Activated effector memory CD4-positive, alpha-beta T cell treated with anti-CD3 and anti-CD28 coated beads, Interleukin-2, amount 50 U/mL, for 16 hours (primary cell): Measurements from ENCODE around the gene C6orf136.

Source experiments
- DNase-seq: peaks from one replicate; pipeline ENCODE4 v3.0.0-alpha.2; 2020

Gene C6orf136

DNA sequence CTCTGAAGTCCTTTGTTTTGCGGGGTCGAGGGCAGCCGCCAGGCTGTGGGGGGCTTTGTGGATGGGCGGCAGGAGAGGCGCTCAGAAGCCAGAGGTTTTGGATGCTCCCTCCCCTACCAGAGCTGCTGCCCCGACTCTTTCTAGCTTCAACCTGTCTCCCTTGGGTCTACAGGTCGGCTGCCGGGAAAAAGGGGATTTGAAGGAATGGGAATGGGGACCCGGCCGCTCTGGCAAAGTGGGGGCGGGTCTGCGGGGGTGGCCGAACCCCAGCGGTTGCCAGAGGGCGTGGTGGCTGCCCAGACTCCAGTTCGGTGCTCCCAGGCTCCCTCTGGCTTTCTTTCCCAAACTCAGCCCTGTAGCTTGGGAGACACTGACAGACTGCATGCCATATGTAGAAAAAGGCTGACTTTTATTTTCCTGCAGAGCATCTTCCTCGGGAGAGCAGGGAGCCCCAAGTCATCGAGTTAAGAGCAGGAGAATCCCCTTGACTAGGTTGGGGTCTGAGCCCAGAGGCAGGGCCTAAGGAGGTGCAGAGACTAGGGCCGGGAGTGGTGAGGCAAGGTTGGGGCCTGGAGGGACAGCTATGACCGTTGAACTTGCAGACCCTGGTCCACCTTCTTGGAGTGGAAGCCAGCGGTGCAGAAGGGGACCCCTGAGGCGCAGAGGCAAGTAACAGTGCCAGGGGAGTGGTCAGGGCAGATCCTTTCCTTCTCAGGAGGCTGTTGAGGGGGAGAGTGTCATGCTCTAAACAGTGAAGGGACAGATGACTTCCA, 40.9 kb downstream of the C6orf136 start:
- no peak for DNase-seq

DNA sequence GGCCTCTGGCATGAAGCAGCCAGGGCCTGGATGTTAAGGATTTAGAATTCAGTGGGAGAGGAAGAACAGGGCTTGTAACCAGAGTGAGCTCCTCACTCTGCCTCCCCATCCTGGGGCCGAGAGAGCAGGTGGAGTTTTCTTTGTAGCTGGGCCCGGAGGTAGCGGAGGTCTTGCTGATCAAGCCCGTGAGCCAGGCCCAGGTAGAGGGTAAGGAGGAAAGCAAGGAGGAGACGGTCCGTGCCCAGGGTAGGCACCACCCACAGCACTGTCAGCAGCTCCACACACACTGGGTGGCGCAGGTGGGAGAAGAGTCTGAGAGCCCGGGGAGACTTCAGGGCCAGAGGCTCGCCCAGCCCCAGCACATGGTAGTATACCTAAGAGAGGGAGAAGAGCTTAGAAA, 41.6 kb downstream of the C6orf136 start:
- peak; percentile 69 for DNase-seq

DNA sequence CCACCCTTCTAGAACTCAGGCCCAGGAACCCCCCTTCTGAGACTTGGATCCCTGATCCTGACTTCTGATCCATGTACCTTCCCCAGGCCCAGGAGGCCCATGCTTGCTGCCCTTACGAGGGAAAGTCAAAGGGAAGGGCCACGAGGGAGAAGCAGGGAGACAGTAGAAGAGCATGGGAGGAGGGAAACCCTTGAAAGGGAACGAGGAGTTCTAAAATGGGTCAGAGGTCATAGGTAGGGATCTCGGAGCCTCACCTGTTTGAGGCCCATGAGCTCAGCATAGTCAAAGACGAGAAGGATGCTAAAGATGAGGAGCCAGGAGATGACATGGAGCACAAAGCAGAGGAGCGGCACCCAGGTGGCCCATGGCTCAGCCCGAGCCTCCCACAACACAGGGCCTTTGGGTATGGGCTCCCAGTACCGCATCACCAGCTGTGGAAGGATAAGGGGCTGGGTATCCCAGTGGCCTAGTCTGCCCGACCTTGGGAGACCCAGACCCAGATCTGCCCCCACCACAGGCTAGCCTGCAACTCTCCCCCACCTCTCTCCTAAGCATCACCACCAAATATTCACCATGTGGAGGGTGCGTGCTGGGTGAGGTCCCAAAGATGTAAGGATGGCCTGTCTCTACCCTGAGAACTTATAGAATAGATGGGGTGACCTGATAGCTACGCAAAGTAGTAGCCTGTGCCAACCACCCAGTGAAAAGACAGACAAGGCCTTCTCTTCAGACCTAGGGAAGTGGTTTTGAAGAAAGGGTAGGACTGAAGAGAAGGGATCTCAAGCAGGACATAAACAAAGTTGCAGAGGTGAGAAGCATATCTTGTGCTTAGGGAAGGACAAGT, 42.3 kb downstream of the C6orf136 start:
- no peak for DNase-seq

DNA sequence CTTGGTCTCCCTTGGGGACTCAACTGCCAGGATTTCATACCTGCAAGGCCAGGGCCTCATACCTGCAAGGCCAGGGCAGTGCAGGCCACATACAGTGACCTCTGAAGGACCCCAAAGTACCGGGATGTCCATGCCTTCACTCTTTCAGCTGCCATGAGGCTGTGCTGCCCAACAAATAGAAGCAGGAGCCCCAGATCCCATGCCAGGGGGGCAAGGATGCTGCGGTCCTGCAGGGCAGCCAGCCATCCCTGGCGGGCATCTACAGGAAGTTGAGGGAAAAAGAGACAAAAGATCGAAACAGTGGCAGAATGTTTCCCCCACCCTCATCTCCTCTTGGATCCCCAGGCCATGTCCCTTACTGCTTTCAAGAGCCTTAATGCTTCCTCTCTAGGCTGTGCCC, 43.1 kb downstream of the C6orf136 start:
- no peak for DNase-seq

DNA sequence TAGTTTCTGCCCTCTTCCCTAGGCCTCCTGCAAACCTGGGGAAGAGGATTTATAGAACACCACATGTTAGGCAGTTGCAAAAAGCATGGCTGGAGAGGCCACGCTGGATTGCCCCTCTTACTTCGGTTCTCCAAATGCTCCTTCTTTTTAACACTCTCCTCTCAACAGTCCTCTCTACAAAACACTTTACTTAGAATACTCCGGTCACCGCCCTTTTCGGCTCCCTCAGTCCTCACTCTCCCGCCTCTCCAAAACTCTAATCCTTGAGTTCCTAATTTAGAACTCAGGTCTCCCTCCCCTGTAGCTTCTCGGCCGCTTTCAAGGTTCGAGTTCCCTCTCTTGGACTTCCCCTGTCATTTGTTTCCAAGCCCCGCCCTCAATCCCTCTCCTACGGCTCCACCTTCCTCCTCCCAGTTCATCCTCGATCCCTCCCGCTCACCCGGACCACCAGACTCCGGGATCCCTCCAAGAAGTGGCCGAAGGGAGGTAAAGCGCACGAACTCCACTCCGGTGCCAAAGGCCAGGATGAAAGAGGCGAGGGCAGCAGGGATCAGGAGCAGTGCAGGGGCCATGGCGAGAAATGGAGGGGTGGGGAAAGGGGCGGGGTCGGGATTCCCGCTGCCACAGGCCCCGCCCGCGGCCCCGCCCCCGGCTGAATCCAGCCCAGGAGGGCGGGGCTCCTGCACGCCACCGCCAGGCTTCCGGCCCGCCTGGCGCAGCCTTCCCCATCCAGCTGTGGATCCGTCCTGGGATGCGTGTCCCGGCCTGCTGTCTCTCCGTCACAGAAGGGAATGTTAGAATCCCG, 43.7 kb downstream of the C6orf136 start, which contains the start of gene NRM:
TSS of gene NRM (minus strand) at position 582 of the 805 bp plus-strand sequence. CDS start at position 572, 10 bp downstream.
- peak; percentile 91 for DNase-seq

DNA sequence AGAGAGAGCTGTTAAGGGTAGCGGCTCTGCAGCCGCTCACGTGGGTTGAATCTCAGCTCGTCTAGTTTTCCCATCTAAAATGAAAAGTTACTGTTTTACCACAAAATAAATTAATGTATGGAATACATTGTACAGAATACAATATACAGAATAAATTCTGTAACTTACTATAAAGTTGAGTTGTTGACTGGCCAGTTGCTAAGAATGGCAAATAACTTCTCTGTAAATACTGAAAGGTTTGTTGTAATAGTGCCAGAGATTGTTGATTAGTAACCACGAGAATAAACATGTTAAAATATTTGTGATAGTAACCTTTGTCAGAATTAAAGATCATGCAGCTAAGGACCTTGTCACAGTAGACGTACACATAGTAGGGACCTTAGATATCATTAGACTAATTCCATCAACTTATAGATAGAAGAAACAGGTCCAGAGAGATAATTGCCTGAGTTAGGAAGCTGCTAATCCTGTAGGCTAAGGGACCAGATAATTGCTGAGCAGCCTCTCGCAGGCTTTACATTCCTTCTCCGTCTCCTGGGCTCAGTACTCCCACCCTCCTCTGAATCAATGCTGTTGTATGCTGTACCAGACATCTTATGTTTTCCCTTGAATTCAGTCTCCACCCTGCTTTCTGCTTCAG, 44.4 kb downstream of the C6orf136 start:
- peak; percentile 17 for DNase-seq

DNA sequence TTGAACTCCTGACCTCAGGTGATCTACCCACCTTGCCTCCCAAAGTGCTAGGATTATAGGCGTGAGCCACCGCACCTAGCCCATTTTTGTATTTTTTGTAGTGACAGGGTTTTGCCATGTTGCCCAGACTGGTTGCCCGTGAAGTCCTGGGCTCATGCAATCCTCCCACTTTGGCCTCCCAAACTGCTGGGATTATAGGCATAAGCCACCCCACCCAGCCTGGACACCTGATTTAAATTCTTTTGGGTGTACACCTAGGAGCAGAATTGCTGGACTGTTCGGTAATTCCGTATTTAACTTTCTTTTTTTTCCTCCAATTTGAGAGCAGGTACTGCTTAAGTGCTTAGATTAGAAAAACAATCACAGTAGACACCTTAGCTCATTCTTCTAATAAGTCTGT, 49.5 kb downstream of the C6orf136 start:
- no peak for DNase-seq

DNA sequence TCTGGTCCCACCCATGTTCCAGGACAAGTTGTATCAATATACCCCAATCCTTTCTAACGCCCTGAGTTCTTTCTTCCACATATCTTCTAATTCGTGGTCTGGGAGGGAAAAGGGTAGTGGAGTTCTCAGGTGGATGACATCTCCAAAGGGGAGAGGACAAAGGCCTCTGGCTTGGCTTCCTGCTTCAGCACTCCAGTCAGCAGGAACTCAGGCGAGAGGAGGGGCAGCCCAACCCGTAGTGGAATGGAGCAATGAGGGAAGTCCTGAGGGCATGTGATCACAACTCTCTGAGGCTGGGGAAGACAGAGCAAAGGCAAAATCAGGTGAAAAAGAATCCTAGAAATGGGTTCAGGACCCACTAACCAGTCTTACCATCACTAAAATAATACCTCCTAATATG, 53.4 kb downstream of the C6orf136 start:
- DNase-seq, result no peak
